NAMALWA (cell line): ENCODE data around the gene YJU2.
"Not testable (repeated sequence)": the region's sequence is repeated elsewhere in the genome, so short reads cannot be mapped to it uniquely, and the experiment has no call there.

Experiments
- DNase-seq: peaks from one replicate; pipeline ENCODE4 v3.0.0-alpha.2; 2015; ENCODE audit warnings: low spot score

YJU2 gene

GRCh38 chr19:4228765-4229178, 18.1 kb upstream of the YJU2 start:
- no peak for DNase-seq

- DNase-seq = no peak
Measured at GRCh38 chr19:4229179-4229931, 17.5 kb upstream of the YJU2 start, which contains the start of gene EBI3. EBI3 (plus strand) TSS chr19:4229523; CDS start chr19:4229551, 28 bp downstream.

GRCh38 chr19:4230237-4230636, 16.6 kb upstream of the YJU2 start:
- not testable (repeated sequence) for DNase-seq

- not testable (repeated sequence) for DNase-seq
Measured at GRCh38 chr19:4231521-4231920, 15.4 kb upstream of the YJU2 start.

GRCh38 chr19:4232139-4232538, 14.7 kb upstream of the YJU2 start:
- not testable (repeated sequence) for DNase-seq

- no peak for DNase-seq
Measured at GRCh38 chr19:4232614-4233281, 14.1 kb upstream of the YJU2 start.

GRCh38 chr19:4233282-4233853, 13.5 kb upstream of the YJU2 start:
- DNase-seq = peak; percentile 81

GRCh38 chr19:4234142-4234861, 12.6 kb upstream of the YJU2 start:
- DNase-seq = no peak

GRCh38 chr19:4234862-4235201, 12.0 kb upstream of the YJU2 start:
- no peak for DNase-seq

GRCh38 chr19:4237510-4237909, 9.4 kb upstream of the YJU2 start:
- DNase-seq = not testable (repeated sequence)

GRCh38 chr19:4238831-4239230, 8.0 kb upstream of the YJU2 start:
- DNase-seq = no peak

GRCh38 chr19:4241824-4242430, 5.0 kb upstream of the YJU2 start:
- no peak for DNase-seq

- peak; percentile 38 for DNase-seq
Measured at GRCh38 chr19:4245938-4246337, 942 bp upstream of the YJU2 start.

- DNase-seq = peak; percentile 54
Measured at GRCh38 chr19:4256563-4256962, 9.7 kb downstream of the YJU2 start.

- DNase-seq = no peak
Measured at GRCh38 chr19:4257025-4257424, 10.1 kb downstream of the YJU2 start.

GRCh38 chr19:4258181-4258580, 11.3 kb downstream of the YJU2 start:
- DNase-seq = no peak

GRCh38 chr19:4260613-4261191, 13.8 kb downstream of the YJU2 start:
- DNase-seq = no peak

GRCh38 chr19:4264812-4265211, 17.9 kb downstream of the YJU2 start:
- no peak for DNase-seq

- no peak for DNase-seq
Measured at GRCh38 chr19:4266253-4267000, 19.5 kb downstream of the YJU2 start.

GRCh38 chr19:4267101-4267900, 20.4 kb downstream of the YJU2 start:
- peak; percentile 89 for DNase-seq
